Smooth muscle cell (in vitro differentiated cells): ENCODE results near the gene BAIAP2L1. TPM values are rescaled to one million over a fixed set of nuclear protein-coding genes. Genes with fewer than 3 reads are reported as not detected.

Experiments used
- DNase-seq: peaks from one replicate; lab custom pipeline; 2025; ENCODE audit not compliant: unreplicated experiment; lab: John Stamatoyannopoulos, UW
- H2AFZ ChIP-seq: fragments of 200-600 bp; sonication (generic); 2 replicates; pipeline ENCODE4 v1.6.0; 2016; ENCODE audit warnings: antibody characterized with exemption, low read depth, mild to moderate bottlenecking
- H3F3A ChIP-seq: fragments of 200-600 bp; sonication (generic); 2 replicates; pipeline ENCODE4 v1.6.0; 2017; ENCODE audit warnings: antibody characterized with exemption, low read depth
- H3K27ac ChIP-seq: fragments of 200-600 bp; sonication (generic); 2 replicates; pipeline ENCODE4 v1.5.1; 2016; ENCODE audit warnings: low read depth, mild to moderate bottlenecking
- H3K27me3 ChIP-seq: fragments of 200-600 bp; sonication (generic); 2 replicates; pipeline ENCODE4 v1.6.1; 2016; ENCODE audit warnings: low read depth, mild to moderate bottlenecking
- H3K36me3 ChIP-seq: fragments of 200-600 bp; sonication (generic); 2 replicates; pipeline ENCODE4 v1.5.1; 2016; ENCODE audit warnings: low read depth
- H3K4me1 ChIP-seq: fragments of 200-600 bp; sonication (generic); 2 replicates; pipeline ENCODE4 v1.5.1; 2016; ENCODE audit warnings: low read depth
- H3K4me2 ChIP-seq: fragments of 200-600 bp; sonication (generic); 2 replicates; pipeline ENCODE4 v1.6.0; 2016; ENCODE audit warnings: mild to moderate bottlenecking
- H3K4me3 ChIP-seq: fragments of 200-600 bp; sonication (generic); 2 replicates; pipeline ENCODE4 v1.5.1; 2016; ENCODE audit warnings: mild to moderate bottlenecking
- H3K79me2 ChIP-seq: fragments of 200-600 bp; sonication (generic); 2 replicates; pipeline ENCODE4 v1.6.0; 2016; ENCODE audit warnings: low read depth, mild to moderate bottlenecking
- H3K9ac ChIP-seq: fragments of 200-600 bp; sonication (generic); 2 replicates; pipeline ENCODE4 v1.6.0; 2016; ENCODE audit warnings: low read depth
- H3K9me3 ChIP-seq: fragments of 200-600 bp; sonication (generic); replicated peaks from 2 replicates; pipeline ENCODE4 v1.5.1; 2016; ENCODE audit warnings: low read depth
- H4K20me1 ChIP-seq: fragments of 200-600 bp; sonication (generic); 2 replicates; pipeline ENCODE4 v1.6.0; 2016; ENCODE audit warnings: low read depth
- CTCF ChIP-seq: fragments of 200-600 bp; sonication (generic); IDR thresholded peaks from 2 replicates; pipeline ENCODE4 v1.5.1; 2017; ENCODE audit warnings: borderline replicate concordance, mild to moderate bottlenecking, antibody characterized with exemption; ENCODE audit not compliant: insufficient read depth, poor library complexity, severe bottlenecking
- WGBS: methylation state at CpG from one replicate; pipeline ENCODE4 v1.1.7; 2016; ENCODE audit warnings: low lambda C conversion rate; 5-methylcytosine and 5-hydroxymethylcytosine counted together
- polyA plus RNA-seq: library from polyadenylated mRNA; unstranded; fragments of >200 nt; fragmentation: Nextera tagmentation; extraction: Ambion mirVana; gene quantifications from 2 replicates; pipeline ENCODE4 v1.2.1, GENCODE V29; 2016
- total RNA-seq: library from RNA; depleted of rRNA; stranded (reverse); fragments of >200 nt; gene quantifications from 2 replicates; pipeline ENCODE4 v1.2.3, GENCODE V29; 2014

BAIAP2L1 gene
- total and polyA plus RNA-seq, 2 experiments from 2014 or later = 45.0 to 55.1 TPM

- Histone ChIP-seq H3K9ac (no peak overlapping the region), H3K27me3 (no peaks in the 10 kb centered on the region), H3K4me2 (peak overlapping the region; percentile 36), H3K36me3 (no peaks in the 10 kb centered on the region), H3K79me2 (peaks cover 36% of the 10 kb centered on the region), H2AFZ (no peak overlapping the region), H3K9me3 (no peaks in the 10 kb centered on the region), H4K20me1 (peaks cover 37% of the 10 kb centered on the region), H3K4me3 (no peak overlapping the region), H3F3A (peaks cover 13% of the 10 kb centered on the region), H3K4me1 (no peaks in the 10 kb centered on the region), H3K27ac (peak overlapping the region; percentile 26)
- 56% methylated on average over 3 of the region's 3 CpGs for WGBS
- DNase-seq = no peak
- no peak for TF ChIP-seq CTCF
These were observed 59.8 kb downstream of the BAIAP2L1 start for GRCh38 chr7:98341106-98341505.

- H3K9ac ChIP-seq = no peak overlapping the region
- no peak overlapping the region for H2AFZ ChIP-seq
- no peak for TF ChIP-seq CTCF
- H3K4me2 ChIP-seq = no peak overlapping the region
- no peak for DNase-seq
- H3K36me3 ChIP-seq = no peaks in the 10 kb centered on the region
- H3K9me3 ChIP-seq = no peaks in the 10 kb centered on the region
- no peak overlapping the region for H3K4me3 ChIP-seq
- H3K79me2 ChIP-seq = peaks cover 27% of the 10 kb centered on the region
- H3K27me3 ChIP-seq = no peaks in the 10 kb centered on the region
- peaks cover 8% of the 10 kb centered on the region for H3F3A ChIP-seq
- no peaks in the 10 kb centered on the region for H3K4me1 ChIP-seq
- H4K20me1 ChIP-seq = peaks cover 17% of the 10 kb centered on the region
- H3K27ac ChIP-seq = no peak overlapping the region
- WGBS = 98% methylated on average over 3 of the region's 3 CpGs
These were observed 61.8 kb downstream of the BAIAP2L1 start for GRCh38 chr7:98339043-98339442.

GRCh38 chr7:98338441-98338840 lies 62.4 kb downstream of the BAIAP2L1 start:
- H4K20me1 ChIP-seq = peaks cover 12% of the 10 kb centered on the region
- no peak overlapping the region for H3K27ac ChIP-seq
- TF ChIP-seq CTCF = no peak
- H3K9ac ChIP-seq = no peak overlapping the region
- H3K9me3 ChIP-seq = no peaks in the 10 kb centered on the region
- H2AFZ ChIP-seq = no peak overlapping the region
- H3F3A ChIP-seq = peaks cover 3% of the 10 kb centered on the region
- peaks cover 22% of the 10 kb centered on the region for H3K79me2 ChIP-seq
- H3K4me1 ChIP-seq = no peaks in the 10 kb centered on the region
- DNase-seq = no peak
- 96% methylated on average over 6 of the region's 6 CpGs for WGBS
- no peak overlapping the region for H3K4me3 ChIP-seq
- H3K36me3 ChIP-seq = no peaks in the 10 kb centered on the region
- H3K4me2 ChIP-seq = no peak overlapping the region
- no peaks in the 10 kb centered on the region for H3K27me3 ChIP-seq

- DNase-seq = no peak
- Histone ChIP-seq H3K79me2 (peaks cover 15% of the 10 kb centered on the region), H3K27ac (no peak overlapping the region), H3K4me3 (no peak overlapping the region), H3K4me1 (no peaks in the 10 kb centered on the region), H2AFZ (no peak overlapping the region), H4K20me1 (no peaks in the 10 kb centered on the region), H3K27me3 (no peaks in the 10 kb centered on the region), H3K36me3 (no peaks in the 10 kb centered on the region), H3F3A (peaks cover 7% of the 10 kb centered on the region), H3K9me3 (no peaks in the 10 kb centered on the region), H3K9ac (no peak overlapping the region), H3K4me2 (no peak overlapping the region)
- WGBS = 96% methylated on average over 8 of the region's 8 CpGs
- TF ChIP-seq CTCF = no peak
These were observed 65.4 kb downstream of the BAIAP2L1 start for GRCh38 chr7:98335411-98335977.
